Measurements from ENCODE around the gene ZNF576.
"Not testable (repeated sequence)": the region's sequence is repeated elsewhere in the genome, so short reads cannot be mapped to it uniquely, and the experiment has no call there.

ZNF576 gene

DNA sequence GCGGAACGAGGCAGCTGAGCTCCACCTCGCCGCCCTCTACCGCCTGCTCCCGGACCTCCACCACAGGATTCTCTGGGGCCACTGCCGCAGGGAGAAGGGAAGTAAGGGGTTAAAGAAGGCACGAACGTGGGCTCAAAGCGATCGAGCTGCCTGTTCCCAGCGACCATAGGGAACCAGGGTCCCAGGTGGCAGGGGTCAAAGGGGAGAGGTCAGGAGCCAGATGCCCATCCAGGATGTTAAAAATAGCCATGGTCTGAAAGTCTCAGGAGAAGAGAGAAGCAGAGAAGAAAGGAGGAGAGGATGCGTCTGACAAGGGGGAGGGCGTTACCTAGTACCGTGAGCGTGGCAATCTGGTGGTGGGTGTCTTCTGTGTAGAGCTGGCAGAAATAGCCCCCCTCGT lies 30.4 kb downstream of the ZNF576 start:
- DNase-seq (ENCODE audit: low spot score): no peak

DNA sequence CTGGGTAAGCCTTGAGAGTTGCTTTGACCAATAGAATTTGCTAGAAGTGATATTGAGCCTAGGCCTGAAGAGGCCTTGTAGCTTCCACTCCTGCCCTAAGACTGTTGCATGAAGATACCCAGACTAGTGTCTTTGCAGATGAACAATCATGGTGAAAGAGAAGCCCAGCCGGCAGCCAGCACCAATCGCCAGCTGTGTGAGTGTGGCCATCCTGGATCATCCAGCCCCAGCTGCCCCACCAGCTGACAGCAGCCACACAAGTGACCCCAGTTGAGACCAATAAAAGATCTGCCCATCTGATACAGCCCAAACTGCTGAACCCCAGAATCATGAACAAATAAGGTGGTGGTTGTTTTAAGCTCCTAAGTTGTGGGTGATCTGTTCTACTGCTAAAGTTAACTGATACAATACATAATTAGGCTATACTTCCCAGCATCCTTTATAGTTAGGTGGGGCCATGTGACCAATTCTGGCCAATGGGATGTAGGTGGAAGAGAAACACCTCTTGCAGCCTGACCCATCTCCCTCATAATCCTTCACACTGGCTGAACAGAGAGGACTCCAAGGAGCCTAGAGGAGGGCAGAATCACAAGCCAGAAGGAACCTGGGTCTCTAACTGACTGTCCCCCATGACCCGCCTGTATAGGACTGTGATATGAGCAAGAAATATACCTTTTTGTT lies 32.4 kb downstream of the ZNF576 start:
- no peak for DNase-seq (ENCODE audit: low spot score)

DNA sequence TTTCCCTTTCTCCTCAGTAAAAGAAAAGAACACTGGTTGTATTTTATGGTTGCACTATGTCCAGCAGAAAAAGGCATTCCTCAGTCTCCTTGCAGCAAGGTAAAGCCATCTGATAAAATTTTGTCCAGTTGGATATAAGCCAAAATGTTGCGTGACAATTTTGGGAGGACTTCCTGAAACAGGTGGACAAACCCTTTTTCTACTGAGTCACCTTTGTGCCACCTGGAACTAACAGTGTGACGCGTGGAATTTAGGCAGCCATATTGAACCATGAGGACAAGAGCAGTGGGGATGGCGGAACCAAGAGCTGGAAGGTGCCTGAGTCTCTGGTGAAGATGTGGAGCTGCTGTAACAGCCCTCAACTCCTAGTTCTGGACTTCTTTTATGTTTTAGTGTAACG lies 35.1 kb downstream of the ZNF576 start:
- no peak for DNase-seq (ENCODE audit: low spot score)

DNA sequence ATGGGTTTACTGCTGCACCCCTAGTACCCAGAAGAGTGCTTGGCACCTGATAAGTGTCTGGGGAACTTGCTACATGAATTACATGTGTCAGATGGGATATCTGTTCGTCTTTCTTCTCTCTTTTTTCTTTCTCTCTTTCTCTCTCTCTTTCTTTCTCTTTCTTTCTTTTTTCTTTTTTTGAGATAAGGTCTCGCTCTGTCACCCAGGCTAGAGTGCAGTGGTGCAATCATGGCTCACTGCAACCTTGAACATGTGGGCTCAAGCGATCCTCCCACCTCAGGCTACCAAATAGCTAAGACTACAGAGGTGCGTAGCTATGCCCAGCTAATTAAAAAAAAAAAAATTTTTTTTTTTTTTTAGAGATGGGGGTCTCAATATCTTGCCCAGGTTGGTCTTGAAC lies 37.1 kb downstream of the ZNF576 start:
- no peak for DNase-seq (ENCODE audit: low spot score)

DNA sequence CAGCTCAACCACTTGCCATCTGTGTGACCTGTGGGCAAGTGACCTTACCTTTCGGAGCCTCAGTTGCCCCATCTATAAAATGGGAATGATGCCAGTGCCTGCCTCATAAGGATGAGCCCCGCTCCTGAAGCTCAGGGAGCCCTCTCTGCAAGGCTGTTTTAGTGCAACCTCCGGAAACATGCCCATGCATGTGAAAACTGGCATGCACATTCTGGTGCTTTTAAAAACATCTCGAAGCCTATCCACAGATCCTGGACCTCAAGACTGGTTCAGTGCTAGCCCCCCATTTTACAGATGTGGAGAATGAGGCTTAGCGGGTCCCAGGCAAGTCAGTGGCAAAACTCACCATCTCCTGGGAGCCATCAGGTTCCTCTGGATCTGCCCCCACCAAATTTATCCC lies 37.7 kb downstream of the ZNF576 start:
- DNase-seq (ENCODE audit: low spot score): no peak

DNA sequence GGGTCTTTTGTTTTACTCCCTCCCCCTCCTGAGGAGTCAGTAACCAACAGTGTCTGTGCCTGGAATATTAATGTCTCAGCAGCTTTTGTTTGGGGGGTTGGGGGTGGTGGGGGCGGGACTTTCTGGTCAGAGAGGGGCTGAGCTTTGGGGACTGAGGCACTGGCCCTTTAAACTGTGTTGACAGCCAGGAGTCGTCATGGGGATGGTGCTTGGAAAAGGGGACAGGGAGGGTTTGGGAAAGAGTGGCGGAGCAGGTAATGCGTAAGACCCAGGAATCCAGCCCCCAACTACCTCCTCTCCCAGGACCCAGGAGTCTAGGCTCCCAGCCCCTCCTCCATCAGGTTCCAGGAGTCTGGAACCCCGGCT lies 38.1 kb downstream of the ZNF576 start:
- DNase-seq (ENCODE audit: low spot score): no peak

DNA sequence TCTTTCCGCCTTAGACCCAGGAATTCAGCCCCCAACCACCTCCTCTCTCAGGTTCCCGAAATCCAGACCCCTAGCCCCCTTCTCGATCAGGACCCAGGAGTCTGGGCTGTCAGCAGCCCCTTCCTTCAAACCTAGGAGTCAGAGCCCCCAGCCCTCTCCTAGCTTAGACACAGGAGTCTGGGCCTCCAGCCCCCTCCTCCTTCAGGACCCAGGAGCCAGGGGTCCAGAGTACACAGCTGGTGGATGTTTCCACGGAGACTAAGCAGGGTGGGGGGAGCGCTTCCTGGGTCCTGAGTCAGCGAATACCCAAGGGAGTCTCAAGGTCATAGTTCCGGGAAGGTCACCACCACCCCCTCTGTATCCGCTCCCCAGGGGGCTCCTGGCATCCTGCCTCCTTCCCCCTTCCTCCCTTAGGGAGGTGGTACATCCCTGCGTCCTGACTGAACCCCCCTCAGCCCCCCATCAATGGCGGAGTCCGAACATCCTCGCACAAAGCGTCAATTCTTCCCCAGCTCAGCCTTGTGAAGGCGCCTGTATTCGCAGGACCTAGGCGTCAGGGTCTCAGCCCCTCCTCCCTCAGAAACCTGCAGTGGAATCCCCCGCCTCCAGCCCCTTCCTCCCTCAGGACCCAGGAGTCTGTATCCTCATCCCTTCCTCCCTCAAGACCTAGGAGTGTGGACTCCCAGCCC lies 38.6 kb downstream of the ZNF576 start:
- DNase-seq (ENCODE audit: low spot score): no peak

DNA sequence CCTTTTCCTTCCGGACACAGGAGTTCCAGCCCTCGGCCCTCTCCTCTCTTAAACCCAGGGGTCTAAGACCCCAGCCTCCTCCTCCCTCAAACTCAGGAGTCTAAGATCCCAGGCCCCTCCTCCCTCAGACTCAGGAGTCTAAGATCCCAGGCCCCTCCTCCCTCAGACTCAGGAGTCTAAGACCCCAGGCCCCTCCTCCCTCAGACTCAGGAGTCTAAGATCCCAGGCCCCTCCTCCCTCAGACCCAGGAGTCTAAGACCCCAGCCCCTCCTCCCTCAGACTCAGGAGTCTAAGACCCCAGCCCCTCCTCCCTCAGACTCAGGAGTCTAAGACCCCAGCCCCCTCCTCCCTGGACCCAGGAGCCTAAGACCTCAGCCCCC lies 39.2 kb downstream of the ZNF576 start:
- not testable (repeated sequence) for DNase-seq (ENCODE audit: low spot score)

DNA sequence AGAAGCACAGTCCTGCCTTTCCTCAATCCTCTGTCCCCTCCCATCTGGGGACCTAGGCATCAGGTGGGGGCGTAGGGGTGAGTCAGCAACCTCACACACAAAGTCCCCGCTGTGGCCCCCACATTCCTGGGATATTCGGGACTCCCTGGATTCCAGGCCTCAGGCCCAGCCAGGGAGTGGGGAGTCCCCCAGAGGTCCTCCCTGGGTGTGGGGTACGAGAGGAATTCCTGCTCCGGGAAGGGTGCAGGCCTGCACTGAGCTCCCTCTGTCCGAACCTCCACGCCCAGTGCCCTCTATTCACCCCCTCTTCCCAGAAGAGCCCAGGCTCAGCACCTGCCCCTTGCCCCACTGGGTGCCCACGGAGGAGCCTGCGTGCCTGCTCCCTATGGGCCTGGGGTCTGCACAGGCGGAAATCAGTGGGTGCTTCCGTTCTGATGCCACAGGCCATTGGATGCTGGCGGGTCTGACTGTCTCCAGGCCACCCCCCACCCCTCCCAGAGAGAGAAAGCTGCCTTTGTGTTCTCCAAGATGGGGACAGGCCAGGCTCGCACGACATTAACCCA lies 39.8 kb downstream of the ZNF576 start:
- DNase-seq (ENCODE audit: low spot score): peak; percentile 20

DNA sequence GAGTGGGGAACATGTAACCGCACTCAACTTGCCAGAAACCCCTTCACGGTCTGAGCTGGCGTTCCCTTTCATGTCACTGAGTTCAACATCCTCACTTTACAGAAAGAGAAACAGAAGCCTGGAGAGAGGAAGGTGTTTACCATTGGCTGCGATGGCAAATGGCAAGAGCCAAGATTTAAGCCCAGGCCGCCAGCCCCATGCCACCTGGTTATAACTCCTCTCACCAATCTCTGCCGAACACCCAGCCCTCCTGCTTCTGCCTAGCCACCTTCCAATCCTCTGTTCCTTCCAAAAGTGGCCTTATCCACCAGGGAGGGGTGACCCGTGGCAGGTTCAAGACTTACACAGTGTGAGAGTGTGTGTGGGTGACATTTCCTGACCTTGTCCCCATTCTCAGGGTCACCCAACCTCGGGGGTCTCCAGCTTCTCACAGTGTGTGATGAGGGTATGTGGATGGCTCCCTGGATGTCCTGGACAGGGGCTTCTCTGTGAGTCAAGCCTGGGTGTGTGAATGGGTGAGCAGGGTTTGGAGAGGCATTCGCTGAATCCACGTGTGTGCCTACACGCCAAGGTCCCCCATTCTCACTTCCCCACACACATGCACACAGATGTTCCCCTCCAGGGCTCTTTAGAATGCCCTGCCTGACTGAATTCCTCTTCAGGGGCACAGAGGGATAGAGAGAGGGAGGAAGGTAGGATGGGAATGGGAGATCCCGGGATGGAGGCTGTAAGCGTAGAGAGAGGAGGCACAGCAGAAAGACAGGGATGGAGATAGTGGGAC lies 42.0 kb downstream of the ZNF576 start:
- DNase-seq (ENCODE audit: low spot score): no peak

DNA sequence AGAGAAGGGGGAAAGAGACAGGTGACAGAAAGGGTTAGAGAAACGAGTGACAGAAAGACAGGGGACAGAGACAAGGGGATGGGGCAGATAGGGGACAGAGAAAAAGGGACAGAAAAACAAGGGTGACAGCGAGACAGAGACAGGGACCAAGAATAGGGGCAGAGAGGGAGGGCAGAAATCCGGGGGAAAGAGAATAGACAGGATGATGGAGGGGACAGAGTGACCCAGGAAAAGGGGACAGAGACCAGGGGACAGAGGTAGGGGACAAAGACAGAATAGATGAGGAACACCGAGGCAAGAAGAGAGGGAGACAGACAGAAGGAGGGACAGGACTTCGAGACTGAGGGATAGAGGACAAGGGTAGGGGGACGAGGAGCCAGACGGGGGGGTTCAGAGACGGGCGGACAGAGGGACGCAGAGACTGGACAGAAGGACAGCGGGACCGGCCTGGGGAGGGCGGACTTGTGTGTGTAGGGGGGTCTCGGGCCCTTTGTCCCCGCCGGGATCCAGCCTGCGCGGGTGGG lies 42.7 kb downstream of the ZNF576 start:
- no peak for DNase-seq (ENCODE audit: low spot score)

DNA sequence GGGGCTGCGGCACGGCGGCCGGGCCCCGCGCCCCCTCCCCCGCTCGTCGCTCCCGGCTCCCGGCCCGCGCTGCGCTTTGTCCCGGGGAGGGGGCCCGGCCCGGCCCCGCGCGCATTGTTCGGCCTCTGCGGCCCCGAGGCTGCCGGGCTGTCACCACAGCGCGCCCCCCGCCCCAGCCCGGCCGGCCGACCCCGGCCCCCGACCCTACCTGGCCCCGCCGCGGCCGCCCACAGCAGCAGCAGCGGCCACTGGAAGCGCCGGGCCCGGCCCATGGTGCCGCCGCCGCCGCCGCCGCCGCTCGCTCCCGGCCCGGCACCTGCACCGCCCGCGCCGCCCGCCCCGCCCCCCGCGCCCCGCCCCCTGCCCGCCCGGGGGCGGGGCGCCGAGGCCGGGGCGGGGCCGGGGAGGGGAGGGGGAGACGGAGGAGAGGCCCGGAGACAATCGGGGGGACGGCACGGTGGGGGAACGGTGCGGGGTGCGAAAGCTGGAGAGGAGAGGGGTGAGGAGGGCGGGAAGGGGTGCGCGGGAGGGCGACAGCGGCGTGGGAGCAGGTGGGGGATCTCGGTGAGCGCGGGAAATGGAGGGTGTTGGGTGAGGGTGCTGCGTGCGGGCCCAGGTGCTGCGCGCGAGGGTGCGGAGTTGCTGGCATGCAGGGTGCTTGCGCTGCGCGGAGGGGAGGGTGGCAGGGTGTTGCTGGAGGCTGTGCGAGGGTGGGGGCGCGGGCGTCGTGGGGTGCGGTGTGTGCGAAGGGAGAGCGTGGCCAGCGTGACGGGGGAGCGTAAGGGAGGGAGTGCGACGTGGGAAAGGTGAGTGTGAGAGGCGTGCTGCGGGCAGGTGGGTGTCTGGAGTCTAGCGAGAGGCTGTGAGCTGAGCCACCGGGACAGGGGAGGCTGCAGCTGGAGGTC lies 43.4 kb downstream of the ZNF576 start, which contains the start of gene CADM4:
Gene CADM4 (minus strand): TSS at position 332 of the 905 bp plus-strand sequence. CDS start 60 bp downstream, at position 272.
- DNase-seq (ENCODE audit: low spot score): peak; percentile 28

DNA sequence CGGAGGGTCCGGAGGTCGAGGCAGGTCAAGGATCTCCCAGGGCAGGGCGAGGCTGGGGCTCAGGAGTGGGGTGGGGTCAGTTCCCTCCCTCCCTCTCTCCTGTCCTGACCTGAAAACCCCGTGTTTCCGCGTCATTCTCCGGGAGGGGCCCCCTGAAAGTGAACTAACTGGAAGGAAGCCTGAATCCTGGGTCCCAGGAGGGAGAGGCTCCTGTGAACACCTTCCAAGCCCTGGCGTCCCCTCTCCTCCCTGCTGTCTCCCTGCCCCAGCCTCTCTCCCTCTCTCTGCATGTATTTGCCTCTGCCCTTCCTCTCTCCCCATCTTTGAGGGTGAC lies 44.0 kb downstream of the ZNF576 start:
- no peak for DNase-seq (ENCODE audit: low spot score)

DNA sequence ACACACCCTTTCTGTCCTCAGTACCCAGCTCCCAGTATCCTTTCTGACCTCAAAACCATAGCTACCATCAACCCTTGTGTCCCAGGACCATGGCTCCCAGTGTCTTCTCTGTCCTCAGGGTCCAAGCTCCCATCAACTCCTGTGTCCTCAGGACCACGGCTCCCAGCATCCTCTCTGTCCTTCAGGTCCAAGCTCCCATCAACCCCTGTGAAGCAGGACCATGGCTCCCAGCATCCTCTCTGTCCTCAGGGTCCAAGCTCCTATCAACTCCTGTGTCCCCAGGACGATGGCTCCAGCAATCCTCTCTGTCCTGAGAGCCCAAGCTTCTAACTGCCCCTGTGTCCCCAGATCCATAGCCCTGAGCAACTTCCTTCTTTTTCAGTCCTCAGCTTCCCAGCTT lies 44.9 kb downstream of the ZNF576 start:
- no peak for DNase-seq (ENCODE audit: low spot score)

DNA sequence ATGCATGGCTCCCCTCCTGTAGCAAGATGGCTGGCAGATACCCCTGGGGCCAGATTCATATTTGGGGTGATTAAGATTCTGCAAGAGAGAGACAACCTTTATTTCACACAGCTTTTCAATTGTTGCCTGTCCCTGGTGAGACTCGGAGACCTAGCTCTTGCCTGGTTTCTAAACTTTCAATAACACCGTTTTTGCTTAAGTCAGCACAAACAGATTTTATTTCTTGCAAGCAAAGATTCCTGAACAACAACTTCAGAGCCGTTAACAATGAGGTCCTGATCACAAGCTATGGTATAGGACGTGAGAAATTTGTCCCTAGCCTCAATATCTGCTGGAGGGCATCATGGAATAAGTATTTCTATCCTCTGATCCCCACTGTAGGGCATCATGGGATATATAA lies 46.1 kb downstream of the ZNF576 start:
- no peak for DNase-seq (ENCODE audit: low spot score)

DNA sequence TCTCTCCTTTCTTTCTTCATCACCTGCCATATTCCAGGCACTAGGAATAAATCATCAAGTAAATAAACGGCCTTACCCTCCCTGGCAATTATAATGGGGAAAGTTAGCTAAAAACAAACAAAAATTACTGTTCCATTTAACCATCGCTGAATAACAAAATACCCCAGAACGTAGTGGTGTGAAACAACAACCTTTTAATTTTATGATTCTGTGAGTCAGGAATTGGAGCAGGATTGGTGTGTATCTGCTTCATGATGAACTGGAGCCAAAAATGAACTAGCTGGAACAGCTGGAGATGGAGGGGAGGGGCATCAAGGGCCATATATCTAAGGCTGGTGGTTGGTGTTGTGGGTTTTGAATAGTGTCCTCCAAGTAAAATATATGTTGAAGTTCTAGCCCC lies 46.9 kb downstream of the ZNF576 start:
- DNase-seq (ENCODE audit: low spot score): no peak

DNA sequence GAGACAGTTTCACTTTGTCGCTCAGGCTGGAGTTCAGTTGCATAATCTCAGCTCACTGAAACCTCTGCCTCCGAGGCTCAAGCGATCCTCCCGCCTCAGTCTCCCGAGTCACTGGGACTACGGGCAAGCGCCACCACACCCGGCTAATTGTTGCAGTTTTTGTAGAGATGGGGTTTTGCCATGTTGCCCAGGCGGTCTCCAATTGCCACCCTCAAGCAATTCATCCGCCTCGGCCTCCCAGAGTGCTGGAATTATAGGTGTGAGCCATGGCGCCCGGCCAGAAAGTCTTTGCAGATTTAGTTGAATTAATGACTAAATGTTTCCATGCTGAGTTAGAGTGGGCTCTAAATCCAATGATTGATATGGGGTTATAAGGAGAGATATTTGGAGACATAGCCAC lies 47.8 kb downstream of the ZNF576 start:
- DNase-seq (ENCODE audit: low spot score): no peak

DNA sequence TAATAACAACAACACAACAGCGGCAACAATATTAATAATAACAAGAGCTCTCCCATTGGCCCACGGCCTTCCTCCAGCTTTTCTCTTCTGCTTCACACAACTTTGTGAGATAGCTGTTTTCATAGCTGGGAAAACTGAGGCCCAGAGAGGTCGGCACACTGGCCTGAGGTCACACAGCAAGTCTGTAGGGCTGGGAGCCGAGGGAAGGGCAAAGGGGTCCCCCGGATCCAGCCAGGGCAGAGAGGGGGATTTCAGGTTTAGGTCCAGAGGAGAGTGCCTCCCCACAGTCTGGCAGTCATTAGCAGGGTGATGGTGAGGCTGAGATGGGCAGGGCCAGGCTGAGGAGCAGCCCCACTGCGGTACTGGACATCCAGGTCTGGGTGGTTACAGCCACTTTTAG lies 52.2 kb downstream of the ZNF576 start:
- no peak for DNase-seq (ENCODE audit: low spot score)

DNA sequence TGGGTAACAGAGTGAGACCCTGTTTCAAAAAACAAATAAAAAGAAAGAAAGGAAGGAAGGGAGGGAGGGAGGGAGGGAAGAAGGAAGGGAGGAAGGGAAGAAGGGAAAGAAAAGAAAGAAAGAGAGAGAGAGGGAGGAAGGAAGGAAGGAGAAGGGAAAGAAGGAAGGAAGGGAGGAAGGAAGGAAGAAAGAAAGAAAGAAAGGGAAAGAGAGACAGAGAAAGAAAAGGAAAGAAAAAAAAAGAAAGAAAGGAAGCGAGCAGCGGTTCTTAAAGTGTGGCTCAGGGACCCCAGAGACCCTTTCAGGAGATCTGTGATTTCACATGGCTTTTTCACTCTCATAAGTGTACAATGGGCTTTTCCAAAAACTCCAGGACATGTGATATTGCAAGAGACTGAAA lies 53.1 kb downstream of the ZNF576 start:
- no peak for DNase-seq (ENCODE audit: low spot score)

DNA sequence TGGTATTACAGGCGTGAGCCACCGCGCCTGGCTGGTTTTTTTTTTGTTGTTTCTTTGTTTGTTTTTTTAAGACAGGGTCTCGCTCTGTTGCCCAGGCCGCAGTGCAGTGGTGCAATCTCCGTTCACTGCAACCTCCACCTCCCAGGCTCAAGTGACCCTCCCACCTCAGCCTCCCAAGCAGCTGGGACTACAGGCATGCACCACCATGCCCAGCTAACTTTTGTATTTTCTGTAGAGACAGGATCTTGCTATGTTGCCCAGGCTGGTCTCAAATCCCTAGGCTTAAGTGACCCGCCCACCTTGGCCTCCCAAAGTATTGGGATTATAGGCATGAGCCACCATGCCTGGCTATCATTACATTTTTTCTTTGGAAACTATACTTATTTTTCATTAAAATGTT lies 53.9 kb downstream of the ZNF576 start:
- not testable (repeated sequence) for DNase-seq (ENCODE audit: low spot score)
